Measurements from ENCODE around the gene CSK.
A peak's percentile ranks its signal among the peaks of the same experiment; 100 is the strongest.

CSK gene

DNA sequence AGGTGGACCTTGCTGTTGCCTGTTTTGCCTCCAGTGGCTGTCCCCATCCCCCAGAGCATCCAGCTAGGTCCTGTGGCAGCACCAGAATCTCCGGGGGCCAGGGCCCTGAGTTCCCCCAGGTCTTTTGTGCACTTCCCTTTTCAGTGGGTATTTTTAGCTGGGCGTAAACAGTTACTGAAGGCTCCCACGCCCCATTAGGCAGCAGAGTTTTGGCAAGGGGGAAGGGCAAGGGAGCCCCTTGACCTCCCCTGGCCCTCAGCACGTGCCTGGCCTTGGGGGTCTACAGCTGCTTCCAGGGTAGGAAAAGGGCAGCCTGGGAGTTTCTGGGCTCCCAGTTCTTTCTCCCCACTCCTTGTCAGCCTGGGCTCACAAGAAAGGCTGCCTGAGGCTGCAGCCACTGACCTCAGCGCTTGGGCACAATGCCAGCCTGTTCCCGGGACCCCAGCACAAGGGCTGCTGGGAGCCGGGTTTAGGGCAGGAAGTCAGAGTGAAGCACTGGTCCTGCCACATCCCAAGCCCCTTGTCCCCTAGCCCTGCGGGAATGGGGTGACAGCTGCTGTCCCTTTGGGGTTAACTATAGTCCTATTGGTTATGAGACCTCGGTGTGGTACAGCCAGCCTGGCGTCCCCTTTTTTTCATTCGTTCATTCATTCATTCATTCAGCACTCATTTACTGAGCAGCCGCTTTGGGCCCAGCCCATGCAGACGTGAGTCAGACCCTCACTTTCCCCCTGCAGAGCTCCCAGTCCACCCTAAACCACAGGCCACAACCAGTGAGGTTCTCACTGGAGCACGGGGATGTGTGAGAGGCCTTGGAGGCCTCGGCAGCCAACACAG is 8.4 kb downstream of the CSK start:
- peaks cover 38% of the 10 kb centered on the region for H3K4me1 ChIP-seq (ENCODE audit: control insufficient read depth, insufficient read depth, low read length)
- no peaks in the 10 kb centered on the region for H3K27me3 ChIP-seq (ENCODE audit: control insufficient read depth, insufficient read depth, low read length)
- H3K36me3 ChIP-seq (ENCODE audit: insufficient read depth, low read length), result peaks cover 7% of the 10 kb centered on the region
- H3K9ac ChIP-seq (ENCODE audit: low read depth, low read length), result peak overlapping the region; percentile 66
- peak overlapping the region; percentile 67 for H3K4me2 ChIP-seq (ENCODE audit: low read length)
- peak overlapping the region; percentile 7 for H3K4me3 ChIP-seq (ENCODE audit: low read length)
- no peaks in the 10 kb centered on the region for H3K9me3 ChIP-seq (replicated peaks; ENCODE audit: low read length)

DNA sequence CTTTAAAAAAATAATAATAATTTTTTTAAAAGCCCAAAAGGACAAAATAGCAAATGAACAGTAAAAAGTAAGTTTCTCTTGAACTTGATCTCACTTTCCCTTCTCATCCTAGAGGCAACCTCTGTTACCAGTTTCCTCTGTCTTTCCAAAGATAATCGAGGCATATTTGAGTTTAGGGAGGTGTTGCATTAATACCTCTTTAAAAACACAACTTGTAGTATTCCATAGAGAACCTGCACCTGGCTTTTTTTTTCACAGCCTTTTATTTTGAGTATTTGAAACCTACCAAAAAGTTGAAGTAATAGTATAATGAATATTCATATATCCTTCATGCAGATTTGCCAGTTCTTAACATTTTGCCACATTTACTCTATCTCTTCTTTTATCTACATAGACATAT is 9.1 kb downstream of the CSK start:
- peak overlapping the region; percentile 67 for H3K4me2 ChIP-seq (ENCODE audit: low read length)
- H3K27me3 ChIP-seq (ENCODE audit: control insufficient read depth, insufficient read depth, low read length), result no peaks in the 10 kb centered on the region
- H3K4me3 ChIP-seq (ENCODE audit: low read length), result no peak overlapping the region
- peak overlapping the region; percentile 66 for H3K9ac ChIP-seq (ENCODE audit: low read depth, low read length)
- no peaks in the 10 kb centered on the region for H3K9me3 ChIP-seq (replicated peaks; ENCODE audit: low read length)
- H3K4me1 ChIP-seq (ENCODE audit: control insufficient read depth, insufficient read depth, low read length), result peaks cover 36% of the 10 kb centered on the region
- H3K36me3 ChIP-seq (ENCODE audit: insufficient read depth, low read length), result peaks cover 4% of the 10 kb centered on the region

DNA sequence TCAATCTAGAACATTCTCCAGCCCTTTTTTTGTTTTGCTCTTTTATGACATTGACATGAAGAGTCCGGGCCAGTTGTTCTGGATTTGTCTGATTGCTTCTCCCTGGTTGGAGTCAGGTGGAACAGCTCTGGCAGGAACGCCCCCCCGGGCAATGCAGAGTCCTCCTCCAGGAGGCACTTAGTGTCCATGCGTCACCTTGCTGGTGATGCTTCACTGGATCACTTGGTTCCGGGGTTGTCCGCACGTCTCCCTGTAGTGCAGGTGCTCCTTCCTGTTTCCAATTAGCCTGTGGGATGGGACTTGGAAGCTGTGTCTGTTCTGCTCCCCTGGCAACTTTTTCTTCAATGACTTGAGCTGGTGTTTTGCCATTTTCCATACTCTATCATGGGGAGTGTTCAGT is 9.8 kb downstream of the CSK start:
- H3K27me3 ChIP-seq (ENCODE audit: control insufficient read depth, insufficient read depth, low read length), result no peaks in the 10 kb centered on the region
- no peak overlapping the region for H3K4me3 ChIP-seq (ENCODE audit: low read length)
- H3K4me2 ChIP-seq (ENCODE audit: low read length), result no peak overlapping the region
- H3K36me3 ChIP-seq (ENCODE audit: insufficient read depth, low read length), result peaks cover 4% of the 10 kb centered on the region
- no peaks in the 10 kb centered on the region for H3K9me3 ChIP-seq (replicated peaks; ENCODE audit: low read length)
- H3K4me1 ChIP-seq (ENCODE audit: control insufficient read depth, insufficient read depth, low read length), result peaks cover 36% of the 10 kb centered on the region
- peak overlapping the region; percentile 66 for H3K9ac ChIP-seq (ENCODE audit: low read depth, low read length)

GRCh38 chr15:74792227-74793016 is 10.5 kb downstream of the CSK start:
- peaks cover 34% of the 10 kb centered on the region for H3K4me1 ChIP-seq (ENCODE audit: control insufficient read depth, insufficient read depth, low read length)
- peaks cover 4% of the 10 kb centered on the region for H3K36me3 ChIP-seq (ENCODE audit: insufficient read depth, low read length)
- no peak overlapping the region for H3K4me3 ChIP-seq (ENCODE audit: low read length)
- H3K9ac ChIP-seq (ENCODE audit: low read depth, low read length), result no peak overlapping the region
- no peaks in the 10 kb centered on the region for H3K27me3 ChIP-seq (ENCODE audit: control insufficient read depth, insufficient read depth, low read length)
- no peak overlapping the region for H3K4me2 ChIP-seq (ENCODE audit: low read length)
- no peaks in the 10 kb centered on the region for H3K9me3 ChIP-seq (replicated peaks; ENCODE audit: low read length)

DNA sequence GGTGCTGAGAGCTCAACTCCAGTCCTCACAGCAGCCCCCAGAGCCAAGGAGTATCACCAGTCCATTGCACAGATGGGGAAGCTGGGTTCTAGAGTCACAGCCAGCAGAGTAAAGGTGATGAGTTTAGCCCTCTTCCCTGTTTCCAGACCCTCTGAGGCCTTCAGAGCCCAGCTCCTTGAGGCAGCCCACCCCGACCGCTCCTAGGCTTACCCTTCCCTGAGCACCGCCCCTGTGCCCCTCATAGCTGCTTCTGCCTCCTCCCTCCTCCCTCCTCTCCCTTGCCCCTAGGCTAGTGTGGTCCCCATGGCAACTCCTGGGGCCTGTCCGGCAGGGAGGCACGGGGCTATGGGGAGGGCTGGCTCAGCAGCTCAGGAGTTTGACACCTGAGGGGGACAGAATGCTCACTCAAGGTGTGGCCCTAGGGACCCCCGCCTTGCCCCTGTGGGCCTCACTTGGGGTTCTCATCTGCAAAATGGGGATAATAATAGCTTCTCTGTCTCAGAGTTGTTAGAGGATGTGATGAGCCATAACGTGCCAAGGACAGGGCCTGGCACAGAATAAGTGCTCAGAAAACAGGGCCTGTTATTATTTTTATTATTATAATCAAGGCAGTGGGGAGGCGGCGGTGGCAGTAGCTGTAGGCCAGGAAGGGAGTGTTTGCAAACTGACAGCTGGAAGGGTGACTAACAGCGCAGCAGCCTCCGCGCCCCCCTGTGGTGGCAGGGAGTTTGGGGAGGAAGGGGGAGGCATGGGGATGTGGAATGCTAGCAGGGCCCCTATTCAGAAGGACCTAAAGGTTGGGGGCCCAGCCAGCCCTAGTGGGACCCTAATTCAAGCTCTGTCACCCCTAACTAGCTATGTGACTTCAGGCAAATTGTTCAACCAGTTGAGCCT is 11.5 kb downstream of the CSK start:
- Histone ChIP-seq H3K36me3 (ENCODE audit: insufficient read depth, low read length) (peaks cover 8% of the 10 kb centered on the region), H3K9me3 (replicated peaks; ENCODE audit: low read length) (no peaks in the 10 kb centered on the region), H3K4me2 (ENCODE audit: low read length) (no peak overlapping the region), H3K4me1 (ENCODE audit: control insufficient read depth, insufficient read depth, low read length) (peaks cover 28% of the 10 kb centered on the region), H3K9ac (ENCODE audit: low read depth, low read length) (no peak overlapping the region), H3K27me3 (ENCODE audit: control insufficient read depth, insufficient read depth, low read length) (no peaks in the 10 kb centered on the region), H3K4me3 (ENCODE audit: low read length) (no peak overlapping the region)

DNA sequence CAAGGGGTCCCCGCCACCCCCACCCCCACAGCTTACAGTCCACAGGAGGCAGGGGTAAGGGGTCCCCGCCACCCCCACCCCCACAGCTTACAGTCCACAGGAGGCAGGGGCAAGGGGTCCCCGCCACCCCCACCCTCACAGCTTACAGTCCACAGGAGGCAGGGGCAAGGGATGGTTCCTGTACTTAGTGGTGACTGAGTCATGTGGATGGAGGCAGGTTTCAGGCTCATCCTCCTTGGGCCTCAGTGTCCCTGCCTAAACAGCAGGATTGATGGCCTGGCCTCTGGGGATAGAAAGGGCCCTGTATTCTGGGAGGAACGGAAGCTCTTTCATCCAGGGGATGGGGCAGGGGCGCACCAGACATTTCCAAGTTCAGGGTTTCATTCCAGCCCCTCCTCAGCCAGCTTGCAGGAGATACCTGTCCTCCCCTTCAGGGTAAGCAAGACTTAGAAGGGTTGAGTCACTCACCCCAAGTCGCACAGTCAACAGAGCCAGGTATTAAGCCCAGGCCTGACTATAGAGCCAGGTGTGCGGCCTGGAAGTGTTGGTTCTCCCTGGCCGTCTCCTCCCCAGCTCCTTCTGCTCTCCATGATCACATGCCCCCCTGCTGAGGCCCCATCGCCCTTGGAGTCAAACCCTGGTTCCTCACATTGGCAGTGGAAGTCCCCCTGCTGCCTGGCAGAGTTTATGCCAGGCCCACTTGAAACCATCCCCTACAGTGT is 12.5 kb downstream of the CSK start:
- peaks cover 25% of the 10 kb centered on the region for H3K4me1 ChIP-seq (ENCODE audit: control insufficient read depth, insufficient read depth, low read length)
- H3K4me2 ChIP-seq (ENCODE audit: low read length), result no peak overlapping the region
- no peaks in the 10 kb centered on the region for H3K9me3 ChIP-seq (replicated peaks; ENCODE audit: low read length)
- peaks cover 18% of the 10 kb centered on the region for H3K36me3 ChIP-seq (ENCODE audit: insufficient read depth, low read length)
- H3K4me3 ChIP-seq (ENCODE audit: low read length), result no peak overlapping the region
- no peaks in the 10 kb centered on the region for H3K27me3 ChIP-seq (ENCODE audit: control insufficient read depth, insufficient read depth, low read length)
- no peak overlapping the region for H3K9ac ChIP-seq (ENCODE audit: low read depth, low read length)

DNA sequence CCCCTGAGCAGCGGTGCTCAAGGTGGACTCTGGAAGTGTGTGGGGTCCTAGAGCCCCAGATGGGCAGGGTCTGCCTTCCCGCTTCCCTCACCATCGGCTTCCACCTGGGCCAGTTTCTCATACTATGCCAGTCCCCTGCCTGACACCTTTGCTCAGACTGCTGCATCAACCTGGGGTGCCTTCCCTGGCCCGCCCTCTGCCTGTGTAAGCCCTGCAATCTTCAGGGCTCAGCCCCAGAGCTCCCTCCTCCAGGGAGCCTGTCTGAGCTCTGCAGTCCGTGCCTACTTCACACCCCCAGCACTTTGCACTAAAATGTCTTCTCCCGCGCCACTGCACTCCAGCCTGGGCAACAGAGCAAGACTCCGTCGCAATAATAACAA is 13.1 kb downstream of the CSK start:
- Histone ChIP-seq H3K36me3 (ENCODE audit: insufficient read depth, low read length) (peaks cover 23% of the 10 kb centered on the region), H3K27me3 (ENCODE audit: control insufficient read depth, insufficient read depth, low read length) (no peaks in the 10 kb centered on the region), H3K9me3 (replicated peaks; ENCODE audit: low read length) (no peaks in the 10 kb centered on the region), H3K4me3 (ENCODE audit: low read length) (no peak overlapping the region), H3K4me1 (ENCODE audit: control insufficient read depth, insufficient read depth, low read length) (peaks cover 20% of the 10 kb centered on the region), H3K9ac (ENCODE audit: low read depth, low read length) (no peak overlapping the region), H3K4me2 (ENCODE audit: low read length) (no peak overlapping the region)

- no peaks in the 10 kb centered on the region for H3K27me3 ChIP-seq (ENCODE audit: control insufficient read depth, insufficient read depth, low read length)
- H3K36me3 ChIP-seq (ENCODE audit: insufficient read depth, low read length), result peaks cover 24% of the 10 kb centered on the region
- no peaks in the 10 kb centered on the region for H3K9me3 ChIP-seq (replicated peaks; ENCODE audit: low read length)
- peaks cover 8% of the 10 kb centered on the region for H3K4me1 ChIP-seq (ENCODE audit: control insufficient read depth, insufficient read depth, low read length)
- H3K9ac ChIP-seq (ENCODE audit: low read depth, low read length), result no peak overlapping the region
- no peak overlapping the region for H3K4me3 ChIP-seq (ENCODE audit: low read length)
- H3K4me2 ChIP-seq (ENCODE audit: low read length), result no peak overlapping the region
Observed at GRCh38 chr15:74795966-74796625, 14.2 kb downstream of the CSK start.

DNA sequence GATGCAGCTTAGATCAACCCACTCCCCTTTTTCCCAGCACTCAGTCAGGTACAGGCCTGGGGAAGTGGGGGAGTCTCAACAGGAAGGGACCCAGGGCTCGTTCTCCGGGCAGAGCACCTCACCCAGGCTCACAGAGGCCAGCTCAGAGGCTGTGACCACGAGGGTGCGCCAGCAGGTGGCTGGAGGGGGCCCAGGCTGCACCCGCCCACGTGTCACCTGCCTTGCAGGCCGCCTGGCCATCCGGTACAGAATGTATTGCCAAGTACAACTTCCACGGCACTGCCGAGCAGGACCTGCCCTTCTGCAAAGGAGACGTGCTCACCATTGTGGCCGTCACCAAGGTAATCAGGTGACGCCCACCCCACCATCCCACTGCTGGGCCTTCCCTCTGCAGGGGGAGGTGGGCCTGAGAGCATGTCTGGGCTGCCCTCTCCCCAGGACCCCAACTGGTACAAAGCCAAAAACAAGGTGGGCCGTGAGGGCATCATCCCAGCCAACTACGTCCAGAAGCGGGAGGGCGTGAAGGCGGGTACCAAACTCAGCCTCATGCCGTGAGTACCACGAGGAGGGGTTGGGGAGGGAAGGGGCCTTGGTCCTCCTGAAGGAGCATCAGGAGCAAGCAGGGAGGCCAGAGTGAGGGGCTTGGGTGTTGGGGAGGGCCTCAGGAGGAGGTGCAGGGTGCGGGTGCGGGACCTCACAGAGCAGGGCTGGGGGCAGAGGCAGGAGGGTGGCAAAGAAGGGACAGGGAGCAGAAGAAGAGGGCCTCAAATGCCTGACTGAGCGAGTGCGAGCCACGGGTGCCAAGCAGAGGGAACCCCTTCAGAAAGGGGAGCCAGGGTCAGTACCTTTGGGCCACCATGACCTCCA is 16.7 kb downstream of the CSK start:
- H3K4me1 ChIP-seq (ENCODE audit: control insufficient read depth, insufficient read depth, low read length), result no peaks in the 10 kb centered on the region
- H3K36me3 ChIP-seq (ENCODE audit: insufficient read depth, low read length), result peaks cover 45% of the 10 kb centered on the region
- no peak overlapping the region for H3K4me2 ChIP-seq (ENCODE audit: low read length)
- H3K9me3 ChIP-seq (replicated peaks; ENCODE audit: low read length), result no peaks in the 10 kb centered on the region
- no peak overlapping the region for H3K9ac ChIP-seq (ENCODE audit: low read depth, low read length)
- H3K27me3 ChIP-seq (ENCODE audit: control insufficient read depth, insufficient read depth, low read length), result no peaks in the 10 kb centered on the region
- H3K4me3 ChIP-seq (ENCODE audit: low read length), result no peak overlapping the region

Data from skeletal muscle satellite cell (primary cell).